SK-N-SH (cell line): ENCODE measurements around the gene SP4. TPM values are rescaled to one million over a fixed set of nuclear protein-coding genes. Genes with fewer than 3 reads are reported as not detected.

ENCODE experiments used
- CTCF ChIA-PET: fragments of 300-600, 350-600 bp; formaldehyde crosslinking; extraction: SDS; loops from one replicate; lab custom pipeline; 2021; lab: Yijun Ruan, JAX
- POLR2A ChIA-PET: fragments of 350-600 bp; sonication (Branson Sonifier 250); formaldehyde crosslinking; extraction: SDS; loops from one replicate; lab custom pipeline; 2020; ENCODE audit warnings: antibody characterized with exemption, inconsistent platforms; lab: Yijun Ruan, JAX
- DNase-seq: peaks from one replicate; pipeline ENCODE4 v3.0.0; 2012
- H2AFZ ChIP-seq: fragments of 200-600 bp; sonication (generic); 2 replicates; pipeline ENCODE4 v1.8.1; 2016; ENCODE audit warnings: antibody characterized with exemption, mild to moderate bottlenecking, low read depth
- H3F3A ChIP-seq: fragments of 200-600 bp; sonication (generic); replicated peaks from 2 replicates; pipeline ENCODE3; 2016; ENCODE audit warnings: antibody characterized with exemption, mild to moderate bottlenecking; ENCODE audit not compliant: insufficient read depth
- H3K27ac ChIP-seq, 2 experiments: fragments of 200-500 bp in 1 of 2; fragments of 200-600 bp in 1 of 2; sonication (Bioruptor generic) in 1 of 2; sonication (generic), shearing (Covaris generic) in 1 of 2; 2 replicates each; pipeline versions ENCODE4 v1.5.1 to v1.6.1; 2014 to 2016; ENCODE audit warnings: low read depth in 2 of 2, inconsistent platforms in 1 of 2, low read length in 1 of 2, mild to moderate bottlenecking in 1 of 2, mixed read lengths in 1 of 2
- H3K27me3 ChIP-seq: fragments of 200-600 bp; sonication (generic), shearing (Covaris generic); 2 replicates; pipeline ENCODE4 v1.6.1; 2016; ENCODE audit warnings: mixed run types; ENCODE audit not compliant: insufficient read depth
- H3K36me3 ChIP-seq, 2 experiments: fragments of 200-500 bp in 1 of 2; fragments of 200-600 bp in 1 of 2; sonication (Bioruptor generic) in 1 of 2; sonication (generic) in 1 of 2; replicated peaks in 1 of 2; 2 replicates each; pipeline versions ENCODE3 to v1.5.1; 2014 to 2016; ENCODE audit warnings: low read length in 1 of 2, mild to moderate bottlenecking in 1 of 2; ENCODE audit not compliant: insufficient read depth in 2 of 2, control insufficient read depth in 1 of 2
- H3K4me1 ChIP-seq, 2 experiments: fragments of 200-500 bp in 1 of 2; fragments of 200-600 bp in 1 of 2; sonication (Bioruptor generic) in 1 of 2; sonication (generic), shearing (Covaris generic) in 1 of 2; 2 replicates each; pipeline versions ENCODE4 v1.5.1 to v1.6.1; 2014 to 2016; ENCODE audit warnings: low read depth in 1 of 2, low read length in 1 of 2, mixed run types in 1 of 2; ENCODE audit not compliant: insufficient read depth in 2 of 2, control insufficient read depth in 1 of 2
- H3K4me2 ChIP-seq: fragments of 200-600 bp; sonication (generic), shearing (Covaris generic); 2 replicates; pipeline ENCODE4 v1.6.1; 2017; ENCODE audit warnings: mixed run types
- H3K4me3 ChIP-seq, 2 experiments: fragments of 200-500 bp in 1 of 2; fragments of 200-600 bp in 1 of 2; sonication (Bioruptor generic) in 1 of 2; sonication (generic), shearing (Covaris generic) in 1 of 2; 2 replicates each; pipeline versions ENCODE4 v1.5.1 to v1.8.1; 2014 to 2016; ENCODE audit warnings: low read depth in 2 of 2, inconsistent platforms in 1 of 2, low read length in 1 of 2, mild to moderate bottlenecking in 1 of 2, mixed read lengths in 1 of 2, moderate library complexity in 1 of 2
- H3K79me2 ChIP-seq: fragments of 200-600 bp; sonication (generic); 2 replicates; pipeline ENCODE4 v1.8.1; 2017; ENCODE audit warnings: mild to moderate bottlenecking; ENCODE audit not compliant: insufficient read depth
- H3K9ac ChIP-seq: fragments of 200-600 bp; sonication (generic); 2 replicates; pipeline ENCODE4 v1.6.1; 2017; ENCODE audit warnings: mixed run types
- H3K9me2 ChIP-seq: fragments of 200-600 bp; sonication (generic); 2 replicates; pipeline ENCODE4 v1.6.1; 2017; ENCODE audit warnings: mixed run types
- H3K9me3 ChIP-seq: fragments of 200-600 bp; sonication (generic); 2 replicates; pipeline ENCODE4 v1.6.1; 2017; ENCODE audit warnings: mixed run types, mild to moderate bottlenecking, moderate library complexity
- H4K20me1 ChIP-seq: fragments of 200-600 bp; sonication (generic); 2 replicates; pipeline ENCODE4 v1.6.1; 2017; ENCODE audit warnings: mild to moderate bottlenecking, mixed run types; ENCODE audit not compliant: insufficient read depth
- ELF1 ChIP-seq: IDR thresholded peaks from 2 replicates; pipeline ENCODE4 v1.4.0; 2012
- EP300 ChIP-seq, 2 experiments: IDR thresholded peaks; 2 replicates each; pipeline versions ENCODE4 v1.4.0 to v1.6.1; 2012; ENCODE audit warnings: borderline replicate concordance in 1 of 2, low read depth in 1 of 2, low read length in 1 of 2
- FOSL2 ChIP-seq: IDR thresholded peaks from 2 replicates; pipeline ENCODE4 v1.4.0; 2012; ENCODE audit warnings: low read depth, mild to moderate bottlenecking, moderate library complexity, borderline replicate concordance
- FOXJ3 ChIP-seq: sonication (generic); formaldehyde crosslinking; IDR thresholded peaks from 2 replicates; pipeline ENCODE4 v1.5.1; 2020; ENCODE audit warnings: mild to moderate bottlenecking, missing genetic modification reagents
- GATA2 ChIP-seq: sonication (generic); formaldehyde crosslinking; IDR thresholded peaks from 2 replicates; pipeline ENCODE4 v1.5.0; 2020; ENCODE audit warnings: mild to moderate bottlenecking, missing genetic modification reagents
- MXI1 ChIP-seq: IDR thresholded peaks from 2 replicates; pipeline ENCODE4 v1.6.1; 2012; ENCODE audit warnings: mild to moderate bottlenecking, low read depth, low read length, improper control_type of control experiment
- NRF1 ChIP-seq: IDR thresholded peaks from 2 replicates; pipeline ENCODE4 v1.6.1; 2012; ENCODE audit warnings: low read depth, mild to moderate bottlenecking, low read length
- RAD21 ChIP-seq: IDR thresholded peaks from 2 replicates; pipeline ENCODE4 v1.6.1; 2012; ENCODE audit warnings: mild to moderate bottlenecking, low read length
- RFX5 ChIP-seq: IDR thresholded peaks from 2 replicates; pipeline ENCODE4 v1.6.1; 2012; ENCODE audit warnings: mild to moderate bottlenecking, improper control_type of control experiment, low read length
- RXRA ChIP-seq: IDR thresholded peaks from 2 replicates; pipeline ENCODE4 v1.4.0; 2012; ENCODE audit warnings: low read depth, mild to moderate bottlenecking, borderline replicate concordance
- SIN3A ChIP-seq: IDR thresholded peaks from 2 replicates; pipeline ENCODE4 v1.6.1; 2012; ENCODE audit warnings: low read depth, mild to moderate bottlenecking, low read length, moderate library complexity, borderline replicate concordance
- SMC3 ChIP-seq: IDR thresholded peaks from 2 replicates; pipeline ENCODE4 v1.6.1; 2012; ENCODE audit warnings: low read depth, low read length, improper control_type of control experiment
- TAF1 ChIP-seq: IDR thresholded peaks from 2 replicates; pipeline ENCODE4 v1.6.1; 2012; ENCODE audit warnings: low read depth, mild to moderate bottlenecking, low read length, moderate library complexity, borderline replicate concordance
- TCF12 ChIP-seq: IDR thresholded peaks from 2 replicates; pipeline ENCODE4 v1.4.0; 2012
- WGBS: methylation state at CpG from one replicate; pipeline ENCODE4 v1.1.6; 2017; ENCODE audit warnings: low lambda C conversion rate; 5-methylcytosine and 5-hydroxymethylcytosine counted together
- polyA plus RNA-seq, 3 experiments: library from polyadenylated mRNA; depleted of rRNA; stranded (reverse); fragments of >200 nt; gene quantifications; 2 replicates each; pipeline ENCODE4 v1.2.3, GENCODE V29; 2012
- TF ChIP-seq, protein P1 (sequence below): IDR thresholded peaks from 2 replicates; pipeline ENCODE4; 2012
- TF ChIP-seq, protein P2 (sequence below): fragments of 150-350 bp; IDR thresholded peaks from 2 replicates; pipeline ENCODE4 v1.6.1; 2016; ENCODE audit warnings: mild to moderate bottlenecking, low read depth, low read length
- TF ChIP-seq, protein P3 (sequence below): fragments of 200-600 bp; sonication (generic); IDR thresholded peaks from 2 replicates; pipeline ENCODE4 v1.6.1; 2017; ENCODE audit warnings: antibody characterized with exemption, mild to moderate bottlenecking, moderate library complexity

The SP4 gene
- polyA plus RNA-seq, 1 of the 3 experiments (the other 2 are of a cell fraction), result 1.1 TPM

DNA sequence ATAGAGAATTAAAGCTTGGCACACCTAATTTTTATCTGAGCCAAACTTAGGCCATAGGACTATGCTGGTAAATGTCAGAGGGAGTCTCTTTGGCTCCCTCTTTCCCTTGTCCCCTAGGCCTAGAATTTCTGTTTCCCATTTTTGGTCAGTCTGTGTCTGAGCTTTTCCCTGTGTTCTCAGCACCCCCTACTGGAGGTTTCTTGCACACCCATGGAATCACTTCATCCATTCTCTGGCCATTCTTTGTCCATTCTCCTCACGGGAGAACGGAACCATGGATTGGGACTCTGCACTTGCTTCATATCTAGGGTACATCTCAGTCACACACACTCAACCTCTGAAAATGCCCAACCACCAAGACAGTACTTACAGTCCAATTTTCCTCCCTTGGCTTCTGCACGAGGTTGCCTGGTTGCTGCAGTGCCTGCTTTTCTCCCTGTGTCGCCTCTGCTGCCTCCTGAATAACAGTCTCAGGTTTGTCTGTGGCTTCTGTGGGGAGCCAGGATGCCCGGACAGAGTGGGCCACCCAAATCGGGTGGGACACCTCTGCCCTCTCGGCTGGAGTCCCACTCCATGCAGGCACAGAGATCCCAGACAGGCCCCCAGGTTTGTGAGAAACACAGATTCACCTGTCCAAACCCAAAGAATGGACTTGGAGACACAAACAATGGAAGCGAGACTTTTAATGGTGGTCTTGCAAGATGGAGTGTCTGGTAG lies 79.9 kb downstream of the SP4 start:
- Histone ChIP-seq H3K9me3 (peaks cover 14% of the 10 kb centered on the region), H3F3A (no peaks in the 10 kb centered on the region), H3K9ac (no peak overlapping the region), H4K20me1 (no peaks in the 10 kb centered on the region), H3K4me1 (no peaks in the 10 kb centered on the region), H3K36me3 (peaks cover 9 to 16% of the 10 kb centered on the region in 2 experiments), H3K27ac (no peak overlapping the region), H3K4me2 (no peak overlapping the region), H2AFZ (no peak overlapping the region), H3K79me2 (no peaks in the 10 kb centered on the region), H3K4me3 (no peak overlapping the region), H3K27me3 (no peaks in the 10 kb centered on the region), H3K9me2 (no peaks in the 10 kb centered on the region)
- ChIA-PET POLR2A (interaction anchor here (0.6 kb wide), 1 partner anchor 9 kb away, joined by 3 read pairs; no protein-coding TSS in a partner anchor), CTCF (interaction anchor here (0.6 to 2.6 kb wide), 15 partner anchors 8 to 258 kb away, joined by 3 to 12 read pairs (median 4); no protein-coding TSS in a partner anchor)
- 79% methylated on average over 6 of the region's 8 CpGs for WGBS
- TF ChIP-seq RXRA, result no peak
- TF ChIP-seq SIN3A, result no peak
- no peak for TF ChIP-seq TCF12
- TF ChIP-seq FOSL2, result no peak
- no peak for TF ChIP-seq FOXJ3 (CRISPR knock-in tag)
- TF ChIP-seq, protein P1, sequence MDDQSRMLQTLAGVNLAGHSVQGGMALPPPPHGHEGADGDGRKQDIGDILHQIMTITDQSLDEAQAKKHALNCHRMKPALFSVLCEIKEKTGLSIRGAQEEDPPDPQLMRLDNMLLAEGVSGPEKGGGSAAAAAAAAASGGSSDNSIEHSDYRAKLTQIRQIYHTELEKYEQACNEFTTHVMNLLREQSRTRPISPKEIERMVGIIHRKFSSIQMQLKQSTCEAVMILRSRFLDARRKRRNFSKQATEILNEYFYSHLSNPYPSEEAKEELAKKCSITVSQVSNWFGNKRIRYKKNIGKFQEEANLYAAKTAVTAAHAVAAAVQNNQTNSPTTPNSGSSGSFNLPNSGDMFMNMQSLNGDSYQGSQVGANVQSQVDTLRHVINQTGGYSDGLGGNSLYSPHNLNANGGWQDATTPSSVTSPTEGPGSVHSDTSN, result no peak
- no peak for TF ChIP-seq TAF1
- no peak for TF ChIP-seq NRF1
- TF ChIP-seq SMC3, result peak; percentile 74
- TF ChIP-seq GATA2 (CRISPR knock-in tag), result no peak
- no peak for TF ChIP-seq MXI1
- no peak for TF ChIP-seq ELF1
- peak; percentile 89 for TF ChIP-seq RAD21
- no peak for TF ChIP-seq EP300 (IDR thresholded peaks at IDR 0.05; ENCODE audit: borderline replicate concordance in 1 of 2, low read depth in 1 of 2, low read length in 1 of 2)
- TF ChIP-seq RFX5, result no peak
- TF ChIP-seq, protein P2, sequence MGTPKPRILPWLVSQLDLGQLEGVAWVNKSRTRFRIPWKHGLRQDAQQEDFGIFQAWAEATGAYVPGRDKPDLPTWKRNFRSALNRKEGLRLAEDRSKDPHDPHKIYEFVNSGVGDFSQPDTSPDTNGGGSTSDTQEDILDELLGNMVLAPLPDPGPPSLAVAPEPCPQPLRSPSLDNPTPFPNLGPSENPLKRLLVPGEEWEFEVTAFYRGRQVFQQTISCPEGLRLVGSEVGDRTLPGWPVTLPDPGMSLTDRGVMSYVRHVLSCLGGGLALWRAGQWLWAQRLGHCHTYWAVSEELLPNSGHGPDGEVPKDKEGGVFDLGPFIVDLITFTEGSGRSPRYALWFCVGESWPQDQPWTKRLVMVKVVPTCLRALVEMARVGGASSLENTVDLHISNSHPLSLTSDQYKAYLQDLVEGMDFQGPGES, result no peak
- TF ChIP-seq, protein P3, sequence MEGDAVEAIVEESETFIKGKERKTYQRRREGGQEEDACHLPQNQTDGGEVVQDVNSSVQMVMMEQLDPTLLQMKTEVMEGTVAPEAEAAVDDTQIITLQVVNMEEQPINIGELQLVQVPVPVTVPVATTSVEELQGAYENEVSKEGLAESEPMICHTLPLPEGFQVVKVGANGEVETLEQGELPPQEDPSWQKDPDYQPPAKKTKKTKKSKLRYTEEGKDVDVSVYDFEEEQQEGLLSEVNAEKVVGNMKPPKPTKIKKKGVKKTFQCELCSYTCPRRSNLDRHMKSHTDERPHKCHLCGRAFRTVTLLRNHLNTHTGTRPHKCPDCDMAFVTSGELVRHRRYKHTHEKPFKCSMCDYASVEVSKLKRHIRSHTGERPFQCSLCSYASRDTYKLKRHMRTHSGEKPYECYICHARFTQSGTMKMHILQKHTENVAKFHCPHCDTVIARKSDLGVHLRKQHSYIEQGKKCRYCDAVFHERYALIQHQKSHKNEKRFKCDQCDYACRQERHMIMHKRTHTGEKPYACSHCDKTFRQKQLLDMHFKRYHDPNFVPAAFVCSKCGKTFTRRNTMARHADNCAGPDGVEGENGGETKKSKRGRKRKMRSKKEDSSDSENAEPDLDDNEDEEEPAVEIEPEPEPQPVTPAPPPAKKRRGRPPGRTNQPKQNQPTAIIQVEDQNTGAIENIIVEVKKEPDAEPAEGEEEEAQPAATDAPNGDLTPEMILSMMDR, result peak; percentile 75
- peak; percentile 19 for DNase-seq
